GM10847 (cell line): ENCODE data around the gene TNNC2.

Experiments used
- POLR2A ChIP-seq: IDR thresholded peaks from 2 replicates; pipeline ENCODE4 v1.6.1; 2011; ENCODE audit not compliant: insufficient read length; ENCODE audit errors: extremely low read depth

TNNC2 gene

DNA sequence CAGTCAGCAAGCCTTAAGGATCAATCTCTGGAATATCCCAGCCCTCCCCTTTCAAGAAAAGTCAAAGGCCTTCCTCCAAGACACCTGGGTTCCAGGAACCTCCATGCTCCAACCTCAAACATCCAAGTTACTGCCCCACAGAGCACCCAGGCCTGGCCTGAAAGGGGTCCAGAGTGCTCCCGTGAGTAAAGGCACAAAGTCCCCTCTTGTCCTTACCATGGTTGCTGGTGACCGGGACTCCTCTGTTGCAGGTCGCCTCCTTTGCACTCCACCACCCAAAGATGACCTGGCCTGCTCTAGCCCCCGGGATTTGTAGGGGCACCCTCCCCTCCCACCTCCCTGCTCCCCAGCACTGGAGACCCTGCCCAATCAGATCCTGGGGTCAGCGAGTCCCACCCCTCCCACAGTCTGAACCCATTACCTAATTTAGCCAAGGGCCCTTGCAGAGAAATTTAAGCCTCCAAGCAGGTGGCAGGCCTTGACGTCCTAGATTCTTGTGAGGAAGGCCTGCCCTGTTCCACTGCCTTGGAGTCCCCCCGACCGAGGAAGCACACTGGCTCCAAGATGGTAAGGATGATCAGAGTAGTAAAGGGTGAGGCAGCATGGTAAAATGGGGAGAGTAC is at the start of gene TNNC2:
TNNC2 (minus strand) TSS at position 283 of the 623 bp plus-strand sequence; CDS start at position 219, 64 bp downstream.
- TF ChIP-seq POLR2A, result no peak

DNA sequence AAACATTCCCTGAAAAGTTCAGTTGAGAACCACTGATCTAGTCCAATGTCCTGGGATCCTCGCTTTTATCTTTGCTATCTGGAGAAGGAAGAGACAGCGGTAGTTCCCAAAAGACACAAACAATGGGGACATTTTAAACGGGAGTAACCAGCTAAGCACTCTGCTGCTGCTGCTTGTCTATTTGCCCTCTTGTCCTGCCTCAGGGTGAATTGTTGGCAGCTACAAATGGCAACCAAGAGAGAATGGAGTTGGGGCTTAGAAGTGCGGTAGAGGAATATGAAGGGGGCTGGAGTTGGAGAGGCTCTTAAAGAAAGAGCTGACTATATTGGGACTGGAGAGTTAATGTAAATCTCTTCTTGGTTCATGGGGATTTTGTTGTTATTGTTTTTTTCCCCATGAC is 47.5 kb upstream of the TNNC2 start:
- TF ChIP-seq POLR2A, result no peak

DNA sequence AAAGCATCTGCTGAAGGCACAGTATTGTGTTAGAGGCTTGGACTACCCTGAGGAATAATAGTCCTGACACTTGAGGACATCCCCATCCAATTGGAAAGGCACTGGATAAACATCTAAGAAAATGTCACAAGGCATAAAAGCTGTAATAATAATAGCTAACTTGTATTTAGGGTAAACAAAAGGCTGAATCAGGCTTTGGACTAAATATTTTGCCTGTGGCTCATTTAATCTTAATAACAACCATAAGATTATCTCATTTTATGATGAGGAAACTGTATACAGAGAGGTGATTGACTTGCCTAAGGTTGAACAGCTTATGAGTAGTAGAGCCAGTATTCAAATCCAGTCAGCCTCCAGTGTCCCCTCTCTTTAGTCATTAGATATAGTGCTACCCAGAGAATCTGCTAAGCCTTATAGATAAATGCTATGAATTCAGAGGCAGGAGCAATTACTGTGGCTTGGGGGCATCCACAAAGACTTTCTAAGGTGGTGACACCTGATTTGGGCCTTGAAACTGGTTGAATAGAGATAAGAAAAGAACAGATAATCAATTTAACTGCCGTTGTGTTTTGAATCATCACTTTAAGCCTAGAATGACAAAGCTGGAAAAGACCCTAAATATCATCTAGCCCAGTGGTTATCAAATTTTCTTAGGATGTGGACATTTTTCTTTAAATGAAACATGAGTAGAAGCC is 46.4 kb upstream of the TNNC2 start:
- no peak for TF ChIP-seq POLR2A

DNA sequence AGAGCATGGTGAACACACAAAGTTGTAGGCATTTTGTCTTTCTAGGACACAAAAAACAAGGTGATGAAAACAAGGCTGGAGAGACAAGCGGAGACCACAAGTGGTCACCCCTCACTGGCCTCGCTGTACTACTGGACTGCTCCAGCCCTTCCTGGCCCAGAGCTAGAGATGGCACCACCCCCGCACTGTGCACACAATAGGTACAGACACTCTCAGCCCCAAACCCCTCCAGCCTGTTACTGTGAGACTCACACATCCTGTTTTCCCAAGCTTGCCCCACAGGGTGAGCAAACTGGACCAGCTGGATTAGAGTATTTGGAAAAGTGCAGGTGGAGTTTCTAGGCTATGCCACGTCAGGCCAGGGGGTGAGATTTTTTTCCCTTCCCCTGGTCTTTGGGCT is 45.5 kb upstream of the TNNC2 start:
- no peak for TF ChIP-seq POLR2A

DNA sequence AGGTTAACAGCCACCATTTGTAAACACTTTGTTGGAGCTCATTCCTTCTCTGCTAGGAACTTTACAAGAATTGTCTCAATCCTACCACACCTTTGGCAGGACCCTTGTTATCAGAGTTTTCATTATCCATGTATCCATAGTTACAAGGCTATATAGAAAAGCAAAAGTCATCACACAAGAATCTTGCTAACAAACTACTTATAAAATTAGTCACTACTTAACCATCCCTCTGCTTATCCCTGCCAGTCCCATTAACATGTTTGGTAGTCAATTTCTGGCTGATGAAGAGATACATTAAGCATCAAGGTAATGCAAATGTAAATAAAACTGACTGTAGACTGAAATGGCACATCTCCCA is 40.7 kb upstream of the TNNC2 start:
- no peak for TF ChIP-seq POLR2A

DNA sequence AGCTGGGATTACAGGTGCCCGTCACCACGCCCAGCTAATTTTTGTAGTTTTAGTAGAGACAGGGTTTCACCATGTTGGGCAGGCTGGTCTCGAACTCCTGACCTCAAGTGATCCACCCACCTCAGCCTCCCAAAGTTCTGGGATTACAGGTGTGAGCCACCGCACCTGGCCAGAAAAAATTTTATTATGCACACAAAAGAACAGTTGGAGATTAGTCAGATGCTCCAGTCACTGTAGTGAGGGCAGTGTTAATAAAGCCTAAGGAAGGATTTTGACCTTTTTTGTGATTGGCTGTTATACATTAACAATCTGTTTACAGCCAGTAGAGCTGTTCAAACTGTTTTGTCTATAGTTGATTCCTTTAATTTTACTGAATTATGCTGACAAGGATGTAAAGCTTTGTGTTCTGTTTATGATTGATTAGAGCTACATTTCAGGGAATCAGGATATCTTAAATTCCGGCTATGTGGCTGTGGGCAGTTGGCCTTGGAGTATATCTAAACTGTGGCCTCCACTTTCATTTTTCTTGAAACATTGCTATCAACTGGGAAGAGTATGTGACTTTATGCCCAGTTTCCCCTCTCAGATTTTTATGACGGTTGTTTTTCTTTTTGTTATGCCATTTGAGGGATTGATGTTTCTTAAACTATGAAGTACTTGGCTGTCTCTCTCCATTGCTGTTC is 40.2 kb upstream of the TNNC2 start:
- no peak for TF ChIP-seq POLR2A

DNA sequence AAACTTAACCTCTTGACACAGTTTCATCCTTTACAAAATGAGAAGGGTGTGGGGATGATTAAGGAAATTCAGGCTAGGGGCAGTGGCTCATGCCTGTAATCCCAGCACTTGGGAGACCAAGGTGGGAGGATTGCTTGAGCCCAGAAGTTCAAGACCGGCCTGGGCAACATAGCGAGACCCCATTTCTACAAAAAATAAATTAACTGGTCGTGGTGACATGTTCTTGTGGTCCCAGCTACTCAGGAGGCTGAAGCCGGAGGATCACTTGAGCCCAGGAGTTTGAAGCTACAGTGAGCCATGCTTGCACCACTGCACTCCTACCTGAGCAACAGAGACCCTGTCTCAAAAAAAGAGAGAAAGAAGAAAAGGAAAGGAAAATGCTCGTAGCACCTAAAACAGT is 39.3 kb upstream of the TNNC2 start:
- no peak for TF ChIP-seq POLR2A

DNA sequence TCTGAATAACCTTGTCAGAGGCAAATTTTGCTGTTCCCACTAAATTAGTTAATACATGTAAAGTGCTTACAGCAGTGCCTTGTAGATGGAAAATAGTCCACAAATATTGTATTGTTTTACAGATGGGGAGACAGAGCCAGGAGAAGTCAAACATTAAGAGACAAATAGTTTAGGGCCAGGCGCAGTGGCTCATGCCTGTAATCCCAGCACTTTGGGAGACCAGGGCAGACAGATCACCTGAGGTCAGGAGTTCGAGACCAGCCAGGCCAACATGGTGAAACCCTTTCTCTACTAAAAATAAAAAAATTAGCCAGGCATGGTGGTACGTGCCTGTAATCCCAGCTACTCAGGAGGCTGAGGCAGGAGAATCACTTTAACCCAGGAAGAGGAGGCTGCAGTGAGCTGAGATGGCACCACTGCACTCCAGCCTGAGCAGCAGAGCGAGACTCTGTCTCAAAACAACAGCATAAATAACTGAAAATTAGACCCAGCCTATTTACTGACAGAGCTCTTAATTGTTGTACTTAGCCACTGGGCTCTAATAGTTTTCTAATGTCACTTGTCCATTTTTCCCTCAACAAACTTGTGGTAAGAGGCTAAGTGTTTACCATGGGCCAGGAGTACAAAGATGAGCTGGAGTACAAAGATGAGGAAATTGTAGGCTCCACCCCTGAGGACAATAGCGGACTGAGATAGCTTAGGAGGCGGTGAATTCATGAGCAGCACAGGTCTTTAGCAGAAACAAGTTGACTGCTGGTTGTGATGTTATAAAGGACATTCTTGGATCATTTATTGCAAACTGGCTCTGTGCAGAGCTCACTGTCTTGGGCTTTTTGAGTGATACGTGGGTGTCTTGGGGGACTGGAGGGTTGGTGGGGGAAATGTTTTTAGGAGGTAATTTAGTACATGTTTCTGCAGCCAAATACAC is 36.7 kb upstream of the TNNC2 start:
- TF ChIP-seq POLR2A, result no peak

DNA sequence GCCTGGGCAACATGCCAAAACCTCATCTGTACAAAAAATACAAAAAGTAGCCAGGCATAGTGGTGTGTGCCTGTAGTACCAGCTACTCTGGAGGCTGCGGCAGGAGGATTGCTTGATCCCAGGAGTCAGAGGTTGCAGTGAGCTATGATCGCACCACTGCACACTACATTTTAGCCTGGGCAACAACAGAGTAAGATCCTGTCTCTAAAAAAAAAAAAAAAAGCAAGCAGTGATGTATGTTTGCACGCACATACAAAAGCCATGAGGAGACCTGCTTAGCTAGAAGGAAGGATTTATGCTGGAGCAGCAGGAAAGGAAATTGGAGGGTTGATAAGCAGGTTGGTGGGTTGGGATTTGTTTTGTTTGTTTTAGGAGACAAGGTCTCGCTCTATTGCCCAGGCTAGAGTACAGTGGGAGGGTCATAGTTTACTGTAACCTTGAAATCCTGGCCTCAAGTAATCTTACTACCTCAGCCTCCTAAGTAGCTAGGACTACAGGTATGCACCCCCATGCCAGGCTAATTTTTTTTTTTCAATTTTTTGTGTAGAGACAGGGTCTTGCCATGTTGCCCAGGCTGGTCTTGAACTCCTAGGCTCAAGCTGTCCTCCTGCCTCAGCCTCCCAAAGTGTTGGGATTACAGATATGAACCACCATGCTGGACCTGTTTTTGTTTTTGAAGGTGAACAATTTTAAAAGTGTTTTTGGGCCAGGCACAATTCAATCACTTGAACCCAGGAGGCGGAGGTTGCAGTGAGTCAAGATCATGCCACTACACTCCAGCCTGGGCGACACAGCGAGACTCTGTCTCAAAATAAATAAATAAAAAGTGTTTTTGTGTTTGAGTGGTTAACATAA is 34.3 kb upstream of the TNNC2 start:
- no peak for TF ChIP-seq POLR2A

DNA sequence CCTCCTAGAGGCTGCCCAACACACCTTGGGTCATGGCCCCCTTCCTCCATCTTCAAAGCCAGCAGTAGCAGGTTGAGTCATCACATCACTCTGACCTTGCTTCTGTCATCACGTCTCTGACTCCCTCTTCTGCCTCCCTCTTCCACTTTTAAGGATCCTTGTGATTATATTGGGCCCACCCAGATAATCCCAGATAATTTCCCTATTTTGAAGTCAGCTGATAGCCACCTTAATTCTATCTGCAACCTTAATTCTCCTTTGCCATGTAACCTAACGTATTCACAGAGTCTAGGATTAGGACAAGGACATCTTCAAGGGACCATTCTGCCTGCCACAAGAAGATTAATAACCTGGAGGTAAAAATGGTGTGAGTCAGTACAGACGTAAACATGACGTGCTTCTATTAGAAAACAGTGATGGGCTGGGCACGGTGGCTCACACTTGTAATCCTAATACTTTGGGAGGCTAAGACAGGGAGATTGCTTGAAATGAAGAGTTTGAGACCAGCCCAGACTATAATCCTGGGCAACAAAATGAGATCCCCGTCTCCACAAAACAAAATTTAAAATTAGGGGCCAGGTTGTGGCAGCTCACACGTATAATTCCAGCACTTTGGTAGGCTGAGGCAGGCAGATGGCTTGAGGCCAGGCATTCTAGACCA is 33.6 kb upstream of the TNNC2 start:
- TF ChIP-seq POLR2A, result no peak

DNA sequence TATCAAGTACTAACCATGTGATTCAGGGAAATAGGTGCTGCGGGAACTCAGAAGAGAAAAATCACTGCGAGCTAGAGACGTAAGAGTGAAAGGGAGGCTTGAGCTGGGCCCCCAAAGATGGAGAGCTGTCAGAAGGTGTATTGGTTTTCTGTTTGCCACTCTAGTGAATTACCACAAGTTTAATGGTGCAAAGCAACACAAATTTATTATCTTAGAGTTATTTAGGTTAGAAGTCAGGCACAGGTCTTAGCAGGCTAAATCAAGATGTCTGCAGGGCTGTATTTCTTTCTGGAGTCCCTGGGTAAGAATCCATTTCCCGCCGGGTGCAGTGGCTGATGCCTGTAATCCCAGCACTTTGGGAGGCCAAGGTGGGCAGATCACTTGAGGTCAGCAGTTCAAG is 32.8 kb upstream of the TNNC2 start:
- no peak for TF ChIP-seq POLR2A

DNA sequence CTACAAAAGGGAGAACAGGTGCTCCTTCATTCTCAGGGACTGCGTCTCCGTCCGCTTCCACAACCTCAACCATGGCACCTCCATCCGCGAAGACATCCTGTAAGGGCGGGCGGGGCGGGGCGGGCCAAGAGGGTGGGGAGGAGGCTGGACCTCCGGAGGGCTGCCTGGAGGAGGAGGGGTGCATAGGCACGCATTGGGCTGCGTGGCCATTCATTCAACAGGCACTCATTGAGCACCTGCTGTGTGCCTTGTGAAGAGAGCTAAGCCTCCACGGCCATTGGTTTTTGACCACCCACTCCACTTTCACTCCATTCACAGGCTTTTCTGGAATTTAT is 30.7 kb upstream of the TNNC2 start:
- no peak for TF ChIP-seq POLR2A

DNA sequence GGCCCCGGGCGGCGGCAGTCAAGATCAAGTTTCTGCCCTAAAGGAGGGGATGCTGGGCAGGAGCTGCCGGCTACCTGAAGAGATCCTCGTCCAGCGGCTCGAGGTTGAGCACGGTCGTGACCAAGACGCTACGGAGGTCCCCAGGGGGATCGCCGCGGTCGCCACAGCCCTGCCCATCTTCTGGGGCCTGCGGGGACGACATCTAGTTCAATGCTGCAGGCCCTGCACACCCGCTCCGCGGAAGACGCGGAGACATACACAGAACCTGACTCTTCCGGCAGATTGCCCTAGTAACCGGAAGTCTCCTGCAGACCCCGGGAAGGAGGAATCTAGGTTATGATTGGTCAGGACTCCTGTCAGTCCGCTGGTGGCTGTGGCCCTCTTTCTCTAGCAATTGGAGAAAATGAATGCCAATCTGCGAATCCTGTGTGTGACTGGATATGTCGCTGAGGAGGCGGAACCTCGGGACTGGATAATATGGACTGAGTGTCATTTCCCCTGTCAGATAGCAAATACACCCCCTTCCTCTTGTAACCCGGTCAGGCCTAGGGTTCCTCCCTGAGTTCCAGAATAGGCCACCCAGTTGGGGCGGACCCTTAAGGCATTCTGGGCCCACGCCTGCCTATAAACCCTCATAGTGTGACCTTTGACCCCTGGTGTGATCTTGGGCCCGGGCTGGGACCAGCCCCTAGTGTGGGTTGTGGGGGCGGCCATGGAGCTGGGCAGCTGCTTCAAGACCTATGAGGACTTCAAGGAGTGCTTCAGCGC is 30.2 kb upstream of the TNNC2 start, which contains the start of the genes ACOT8 and ZSWIM3:
ACOT8 (minus strand) TSS at position 279 of the 768 bp plus-strand sequence; CDS start at position 202, 77 bp downstream.
ZSWIM3 (plus strand) TSS at position 501 of the 768 bp plus-strand sequence; CDS start at position 713, 212 bp downstream.
- peak; percentile 82 for TF ChIP-seq POLR2A
